ENCODE measurements around the gene DHRSX.
"Not testable (repeated sequence)": the region's sequence is repeated elsewhere in the genome, so short reads cannot be mapped to it uniquely, and the experiment has no call there.

Gene DHRSX

DNA sequence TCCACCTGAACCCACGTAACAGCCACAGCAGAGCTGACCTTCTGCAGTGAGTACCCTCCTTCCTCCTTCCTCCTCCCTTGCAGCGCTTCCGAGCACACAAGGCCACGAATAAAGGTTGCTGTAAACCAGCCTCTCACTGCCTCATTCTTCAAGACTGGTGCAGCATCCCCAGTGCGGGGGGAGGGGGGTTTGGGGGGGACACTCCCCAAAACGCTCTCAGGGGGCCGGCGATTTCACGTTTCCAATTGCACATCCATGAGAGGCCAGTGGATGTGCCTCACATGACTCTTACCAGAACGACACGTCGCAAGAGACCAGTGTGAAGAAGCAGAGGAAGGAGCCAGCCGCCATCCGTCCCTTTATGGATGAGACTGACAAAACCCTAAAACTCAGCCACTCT, 5.2 kb downstream of the DHRSX start:
- no peak for DNase-seq

DNA sequence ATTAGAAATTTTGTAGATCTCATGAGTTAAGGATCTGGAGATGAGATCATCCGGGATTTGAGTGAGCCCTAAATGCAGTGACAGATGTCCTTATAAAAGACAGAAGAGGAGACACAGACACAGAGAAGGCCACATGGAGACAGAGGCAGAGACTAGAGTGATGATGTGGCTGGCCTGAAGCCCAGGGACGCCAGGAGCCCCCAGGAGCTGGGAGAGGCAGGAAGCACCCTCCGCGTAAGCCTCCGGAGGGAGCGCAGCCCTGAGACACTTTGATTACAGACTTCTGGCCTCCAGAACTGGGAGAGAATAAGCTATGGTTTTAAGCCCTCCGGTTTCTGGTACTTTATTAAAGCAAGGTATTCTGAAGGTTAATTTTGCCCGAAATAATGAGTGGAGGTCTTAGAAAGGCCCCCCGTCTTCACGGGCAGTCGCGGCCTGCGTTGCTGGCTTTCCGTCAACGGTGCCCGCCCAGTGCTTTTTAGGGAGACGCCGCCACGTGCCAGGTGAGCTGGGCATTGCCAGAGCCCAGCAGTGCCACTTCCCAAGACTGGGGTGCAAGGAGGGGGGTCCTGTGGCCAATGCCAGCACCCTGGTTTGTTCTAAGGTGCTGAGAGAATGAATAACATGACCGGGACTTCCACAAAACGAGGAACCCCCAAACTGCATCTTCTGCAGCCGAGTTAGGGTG, 8.1 kb downstream of the DHRSX start:
- DNase-seq, result no peak

DNA sequence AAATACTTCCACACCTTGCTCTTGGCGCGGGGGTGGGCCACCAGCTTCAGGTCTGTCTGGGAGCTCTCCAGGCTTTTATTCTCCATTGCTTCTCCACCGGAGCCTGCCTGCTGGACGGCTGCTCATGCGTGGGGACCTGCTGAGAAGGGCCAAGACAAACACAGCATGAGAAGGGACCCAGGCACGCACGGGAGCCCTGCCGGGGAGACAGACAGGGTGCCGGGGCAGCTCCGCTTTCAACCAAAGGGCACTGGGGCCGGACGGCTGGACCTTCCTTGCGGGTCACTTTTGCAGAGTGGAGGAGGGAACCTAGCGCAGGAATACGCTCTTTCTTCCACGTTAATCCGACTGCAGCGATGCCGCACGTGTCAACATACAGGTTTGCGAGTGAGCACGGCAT, 10.1 kb downstream of the DHRSX start:
- no peak for DNase-seq

DNA sequence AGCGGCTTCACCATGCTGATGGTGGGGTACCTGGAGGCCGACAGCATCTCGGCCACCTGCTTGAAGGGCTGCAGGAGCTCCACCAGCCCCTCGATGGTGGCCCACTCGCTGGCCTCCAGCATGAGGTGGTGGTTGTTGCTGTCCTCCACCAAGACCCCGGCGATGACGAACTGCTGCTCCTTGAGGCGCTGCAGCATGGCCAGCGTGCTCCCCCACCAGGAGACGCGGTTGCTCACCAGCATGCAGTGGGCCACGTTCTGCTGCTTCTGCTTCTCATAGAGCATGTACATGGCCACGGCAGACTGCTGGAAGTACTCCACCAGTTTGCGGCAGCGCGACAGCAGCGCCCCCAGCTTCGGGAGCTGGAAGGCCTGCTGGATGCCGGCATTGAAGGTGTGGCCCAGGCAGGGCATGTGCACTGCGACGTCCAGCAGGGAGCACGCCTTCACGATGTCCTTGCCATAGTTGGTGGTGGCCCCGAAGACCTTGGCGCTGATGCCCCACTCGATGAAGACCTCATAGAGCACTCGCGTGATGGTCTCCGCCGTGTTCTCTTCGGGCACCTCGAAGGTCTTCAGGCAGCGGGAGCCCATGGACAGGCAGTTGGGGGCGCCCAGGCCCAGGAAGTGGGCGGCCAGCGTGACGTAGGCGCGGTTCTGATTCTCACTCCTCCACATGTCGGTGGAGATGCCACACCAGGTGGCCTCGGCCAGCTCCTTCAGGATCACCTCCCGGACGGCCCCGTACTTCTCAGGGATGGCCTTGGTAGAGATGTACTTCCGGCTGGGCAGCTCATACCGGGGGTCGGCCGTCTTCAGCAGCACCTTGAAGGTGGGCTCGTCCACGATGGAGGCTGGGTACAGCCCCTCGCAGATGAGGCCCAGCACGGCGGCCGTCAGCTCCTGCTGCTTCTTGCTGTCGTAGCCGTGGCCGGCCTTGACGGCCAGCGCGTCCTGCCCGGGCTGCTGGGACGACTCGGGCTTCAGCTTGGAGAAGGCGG, 11.0 kb downstream of the DHRSX start:
- no peak for DNase-seq

DNA sequence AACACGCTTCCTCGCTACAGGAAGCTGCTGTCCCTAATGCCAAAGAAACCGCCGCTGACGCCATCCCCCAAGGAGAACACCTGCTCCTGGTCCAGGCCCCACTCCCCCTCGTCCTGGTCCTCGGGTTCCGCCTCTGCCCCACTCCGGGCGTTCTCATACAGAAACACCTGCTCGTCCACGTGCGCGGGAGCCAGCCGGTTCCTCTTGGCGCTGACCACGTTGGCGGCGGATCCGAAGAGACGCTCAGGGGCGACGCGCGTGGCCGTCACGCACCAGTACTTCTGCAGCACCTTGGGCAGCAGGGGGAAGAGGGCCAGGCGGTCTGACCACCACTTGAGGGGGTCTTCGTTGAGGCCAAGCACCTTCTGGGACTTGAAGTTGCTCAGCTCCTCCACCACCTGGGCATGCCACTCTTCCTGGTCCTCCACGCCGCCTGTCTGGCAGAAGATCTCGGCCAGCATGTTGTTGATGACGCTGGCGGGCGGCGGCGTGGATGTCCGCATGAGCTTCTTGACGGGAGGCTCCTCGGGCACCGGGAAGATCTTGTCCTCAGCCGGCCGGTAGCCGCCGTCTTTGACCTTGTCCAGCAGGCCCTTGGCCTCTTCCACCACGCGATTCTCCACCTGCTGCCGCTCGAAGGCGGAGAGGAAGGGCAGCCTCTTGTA, 12.0 kb downstream of the DHRSX start:
- DNase-seq, result no peak

DNA sequence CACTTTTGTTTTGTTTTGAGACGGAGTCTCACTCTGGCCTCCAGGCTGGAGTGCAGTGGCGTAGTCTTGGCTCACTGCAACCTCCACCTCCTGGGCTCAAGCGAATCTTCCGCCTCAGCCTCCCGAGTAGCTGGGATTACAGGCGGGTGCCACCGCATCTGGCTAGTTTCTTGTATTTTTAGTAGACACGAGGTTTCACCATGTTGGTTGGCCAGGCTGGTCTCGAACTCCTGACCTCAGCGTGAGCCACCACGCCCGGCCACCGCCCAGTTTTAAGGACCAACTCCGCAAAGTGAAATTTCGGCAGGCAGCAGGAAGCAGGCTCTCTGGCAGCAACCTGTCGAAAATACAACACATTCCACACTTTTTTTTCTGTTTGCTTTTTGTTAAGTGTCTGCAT, 13.4 kb downstream of the DHRSX start:
- no peak for DNase-seq

DNA sequence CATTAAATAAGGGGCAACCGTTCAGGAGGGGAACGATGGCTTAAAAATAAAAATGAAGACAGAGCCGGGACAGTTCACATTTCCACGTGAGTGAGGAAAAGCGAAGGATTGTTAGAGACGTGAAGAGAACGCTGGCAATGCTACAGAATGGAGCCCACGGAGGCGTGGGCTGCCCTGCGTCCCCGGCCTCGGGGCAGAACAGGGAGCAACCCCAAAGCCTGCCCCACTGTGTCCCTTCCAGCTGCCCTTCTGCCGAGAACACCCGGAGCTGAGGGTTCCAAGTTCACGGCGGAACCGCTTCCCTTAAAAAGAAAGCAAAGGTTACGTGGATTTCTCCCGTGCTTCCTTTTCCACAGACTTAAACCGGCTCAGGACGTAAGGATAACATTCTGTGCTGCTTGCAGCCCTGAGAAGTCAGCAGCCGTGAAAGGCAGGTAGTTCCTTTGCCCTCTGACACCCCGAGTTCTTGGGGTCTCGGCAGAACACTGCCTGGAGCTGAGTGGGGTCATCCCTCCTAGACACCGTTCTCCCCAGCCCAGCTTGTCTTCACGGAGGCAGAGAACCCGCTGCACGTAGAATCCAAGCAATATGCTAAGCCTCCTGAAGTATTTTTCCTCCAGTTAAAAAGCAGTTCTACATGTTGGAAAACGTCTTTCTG, 14.2 kb downstream of the DHRSX start:
- no peak for DNase-seq

DNA sequence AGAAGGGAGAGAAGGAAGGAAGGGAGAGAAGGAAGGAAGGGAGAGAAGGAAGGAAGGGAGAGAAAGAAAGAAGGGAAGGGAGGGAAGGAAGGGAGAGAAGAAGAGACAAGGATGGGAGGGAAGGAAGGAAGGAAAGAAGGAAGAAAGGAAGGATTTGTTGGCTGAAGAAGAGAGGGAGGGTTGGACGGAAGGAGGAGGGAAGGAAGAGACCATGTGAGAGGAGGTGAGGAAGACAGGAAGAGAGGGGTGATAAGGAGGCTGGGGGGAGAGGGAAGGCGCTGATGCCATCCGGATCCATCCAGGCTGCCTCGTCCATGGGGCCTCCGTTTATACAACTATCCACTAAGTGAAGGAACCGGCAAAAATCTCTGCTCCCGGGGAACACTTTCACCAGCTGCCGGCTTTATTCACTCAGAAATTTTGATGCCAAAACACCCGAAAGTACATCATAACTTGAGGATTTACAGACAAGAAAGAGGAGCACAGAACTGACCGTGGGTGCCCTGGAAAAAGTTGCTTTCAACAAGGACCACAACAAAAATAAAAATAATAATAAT, 14.9 kb downstream of the DHRSX start:
- DNase-seq, result no peak

DNA sequence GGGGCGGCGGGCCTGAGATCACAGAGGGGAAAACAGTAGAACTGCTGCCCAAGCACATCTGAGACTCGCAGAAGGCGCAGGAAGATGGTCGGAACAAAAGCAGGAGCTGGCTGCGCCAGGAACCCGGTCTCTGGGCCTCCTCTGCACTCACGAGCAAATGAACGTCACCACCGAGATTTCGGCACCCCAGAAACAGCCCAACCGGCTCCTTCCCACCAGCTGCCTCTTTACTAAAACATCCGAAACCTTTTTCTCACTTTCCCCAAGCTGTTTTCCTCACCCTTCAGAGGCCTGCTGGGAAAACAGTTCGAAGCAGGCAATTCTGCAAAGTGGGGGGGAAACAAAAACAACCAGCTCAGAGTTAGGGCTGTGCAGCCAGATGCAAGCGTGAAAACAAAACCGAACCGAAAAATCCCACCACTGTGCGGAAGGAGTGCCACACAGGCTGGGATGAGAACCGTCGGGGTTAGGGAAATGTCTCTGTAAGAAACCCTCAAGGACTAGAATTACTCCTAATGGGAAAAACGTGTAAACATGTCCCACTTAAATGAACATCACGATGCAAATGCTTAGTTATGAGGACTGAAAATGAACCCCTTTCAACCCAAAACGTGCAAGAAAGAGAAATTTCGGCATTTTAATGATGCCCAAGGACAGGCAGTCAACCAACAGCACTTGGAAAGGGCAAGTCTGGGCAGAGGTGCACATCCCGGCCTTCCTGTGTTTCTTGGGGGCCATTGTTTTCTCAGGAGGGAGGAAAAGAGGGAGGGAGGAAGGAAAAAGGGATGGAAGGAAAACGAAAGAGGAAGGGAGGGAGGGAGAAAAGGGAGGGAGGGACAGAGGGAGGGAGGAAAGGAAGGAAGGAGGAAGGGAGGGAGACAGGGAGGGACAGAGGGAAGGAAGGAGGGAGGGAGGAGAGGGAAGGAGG, 15.8 kb downstream of the DHRSX start:
- DNase-seq, result no peak

DNA sequence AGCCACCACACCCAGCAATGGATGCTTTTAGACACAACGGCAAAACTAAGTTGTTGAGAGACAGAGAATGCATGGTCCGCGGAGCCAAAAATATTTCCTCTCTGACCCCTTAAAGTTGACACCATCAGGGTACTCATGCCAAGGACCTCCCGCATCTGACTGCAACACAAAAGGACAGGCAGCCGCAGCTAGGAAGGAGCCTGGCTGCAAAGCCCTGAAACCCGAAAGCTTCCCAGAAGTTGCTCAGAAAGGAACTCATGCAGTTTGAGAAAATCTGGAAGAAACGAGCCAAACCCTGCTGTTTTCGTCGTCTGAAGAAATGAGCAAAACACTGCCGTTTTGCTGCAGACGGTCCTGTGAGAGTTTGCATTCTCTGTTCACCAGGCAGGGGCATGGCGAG, 16.5 kb downstream of the DHRSX start:
- DNase-seq, result no peak

DNA sequence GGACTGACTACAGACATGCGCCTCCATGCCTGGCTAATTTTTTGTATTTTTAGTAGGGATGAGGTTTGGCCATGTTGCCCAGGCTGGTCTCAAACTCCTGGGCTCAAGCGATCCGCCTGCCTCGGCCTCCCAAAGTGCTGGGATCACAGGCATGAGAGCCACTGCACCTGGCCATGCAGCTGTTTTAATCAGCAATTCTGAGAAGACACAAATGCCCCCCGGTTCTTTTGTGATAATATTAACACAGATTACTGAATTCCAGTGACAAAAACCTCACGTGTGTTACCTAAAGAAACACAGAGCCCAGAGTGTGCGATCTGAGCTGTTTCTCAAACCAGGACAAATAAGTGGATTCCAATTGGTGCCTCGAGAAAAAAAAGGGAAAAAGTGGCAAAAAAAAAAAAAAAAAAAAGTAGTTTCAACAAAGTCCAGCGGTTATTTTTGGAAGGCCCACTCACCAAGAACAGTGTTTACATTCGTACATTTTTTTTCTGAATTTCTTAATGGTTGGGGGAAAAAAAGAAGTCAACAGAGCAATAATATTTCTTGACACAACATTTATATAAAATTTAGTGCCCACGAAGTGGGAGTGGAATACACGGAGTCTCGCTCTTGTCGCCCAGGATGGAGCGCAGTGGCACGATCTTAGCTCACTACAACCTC, 17.2 kb downstream of the DHRSX start:
- no peak for DNase-seq

DNA sequence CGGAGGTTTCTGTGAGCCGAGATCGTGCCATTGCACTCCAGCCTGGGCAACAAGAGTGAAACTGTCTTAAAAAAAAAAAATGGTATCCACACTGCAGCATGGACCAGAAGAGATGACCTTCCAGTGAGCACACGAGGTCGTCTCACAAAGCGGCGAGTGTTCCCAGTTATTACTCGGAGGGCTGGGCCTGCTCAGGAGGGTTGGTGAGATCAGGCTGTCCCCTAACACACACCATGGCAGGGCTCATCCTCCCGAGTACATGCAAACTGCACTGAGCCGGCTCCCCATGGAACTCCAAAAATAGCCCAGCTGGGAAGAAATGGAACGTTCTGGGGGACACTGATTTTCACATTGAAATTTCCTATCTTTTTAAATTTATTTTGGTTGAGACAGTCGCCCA, 19.2 kb downstream of the DHRSX start:
- not testable (repeated sequence) for DNase-seq

DNA sequence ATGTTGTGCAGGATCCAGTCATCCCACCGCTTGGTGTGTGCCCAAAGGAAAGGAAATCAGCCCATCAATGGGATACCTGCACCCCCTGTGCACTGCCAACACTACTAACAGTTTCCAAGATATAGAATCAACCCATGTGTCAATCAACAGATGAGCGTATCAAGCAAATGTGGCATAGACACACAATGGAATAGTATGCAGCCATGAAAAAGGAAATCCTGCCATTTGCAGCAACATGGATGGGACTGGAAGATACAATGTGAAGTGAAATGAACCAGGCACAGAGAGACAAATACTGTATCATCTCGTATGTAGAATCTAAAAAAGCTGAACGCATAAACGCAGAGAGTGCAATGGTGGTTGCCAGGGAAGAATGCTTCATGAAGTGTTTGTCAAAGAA, 20.8 kb downstream of the DHRSX start:
- not testable (repeated sequence) for DNase-seq

DNA sequence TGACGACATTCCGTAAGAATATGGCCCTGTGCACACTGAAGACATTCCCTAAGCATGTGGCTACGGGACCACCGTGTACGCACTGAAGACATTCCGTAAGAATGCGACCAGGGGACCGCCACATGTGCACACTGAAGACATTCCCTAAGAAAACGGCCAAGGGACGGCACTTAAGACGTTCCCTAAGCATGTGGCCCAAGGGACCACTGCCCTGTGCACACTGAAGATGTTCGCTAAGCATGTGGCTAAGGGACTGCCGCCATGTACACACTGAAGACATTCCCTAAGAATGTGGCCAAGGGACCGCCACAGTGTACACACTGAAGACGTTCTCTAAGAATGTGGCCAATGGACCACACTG, 21.4 kb downstream of the DHRSX start:
- DNase-seq, result no peak

DNA sequence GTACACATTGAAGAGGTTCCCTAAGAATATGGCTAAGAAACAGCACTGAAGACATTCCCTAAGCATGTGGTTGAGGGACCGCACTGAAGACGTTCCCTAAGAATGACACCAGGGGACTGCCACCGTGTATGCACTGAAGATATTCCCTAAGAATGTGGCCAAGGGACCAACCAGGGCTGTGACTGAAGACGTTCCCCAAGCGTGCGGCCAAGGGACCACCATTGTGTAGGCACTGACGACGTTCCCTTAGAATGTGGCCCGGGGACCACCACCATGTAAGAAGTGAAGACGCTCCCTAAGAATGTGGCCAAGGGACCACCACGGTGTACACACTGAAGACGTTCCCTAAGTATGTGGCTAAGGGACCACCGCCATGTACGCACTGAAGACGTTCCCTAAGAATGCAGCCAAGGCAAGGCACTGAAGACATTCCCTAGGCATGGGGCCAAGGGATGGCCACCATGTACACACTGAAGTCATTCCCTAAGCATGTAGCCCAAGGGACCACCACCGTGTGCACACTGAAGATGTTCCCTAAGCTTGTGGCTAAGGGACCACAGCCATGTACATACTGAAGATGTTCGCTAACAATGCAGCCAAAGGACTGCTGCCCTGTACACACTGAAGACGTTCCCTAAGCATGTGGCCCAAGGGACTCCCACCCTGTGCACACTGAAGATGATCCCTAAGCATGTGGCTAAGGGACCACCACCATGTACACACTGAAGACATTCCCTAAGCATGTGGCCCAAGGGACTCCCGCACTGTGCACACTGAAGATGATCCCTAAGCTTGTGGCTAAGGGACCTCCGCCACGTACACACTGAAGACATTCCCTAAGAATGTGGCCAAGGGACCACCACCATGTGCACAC, 22.0 kb downstream of the DHRSX start:
- DNase-seq, result no peak

DNA sequence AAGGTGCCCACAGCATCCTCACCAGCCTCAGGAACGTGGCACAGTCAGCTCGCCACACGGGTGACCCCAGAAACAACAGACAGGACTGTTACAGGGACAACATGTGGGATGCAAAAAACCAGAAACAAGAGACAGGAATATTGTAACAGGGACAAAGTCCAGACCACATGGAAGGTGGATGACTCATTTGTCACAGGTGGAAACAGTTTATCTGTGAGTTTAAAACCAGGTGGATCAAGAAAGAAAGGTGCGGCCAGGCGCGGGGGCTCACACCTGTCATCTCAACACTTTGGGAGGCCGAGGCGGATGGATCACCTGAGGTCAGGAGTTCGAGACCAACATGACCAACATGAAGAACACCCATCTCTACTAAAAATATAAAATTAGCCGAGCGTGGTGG, 23.5 kb downstream of the DHRSX start:
- not testable (repeated sequence) for DNase-seq

DNA sequence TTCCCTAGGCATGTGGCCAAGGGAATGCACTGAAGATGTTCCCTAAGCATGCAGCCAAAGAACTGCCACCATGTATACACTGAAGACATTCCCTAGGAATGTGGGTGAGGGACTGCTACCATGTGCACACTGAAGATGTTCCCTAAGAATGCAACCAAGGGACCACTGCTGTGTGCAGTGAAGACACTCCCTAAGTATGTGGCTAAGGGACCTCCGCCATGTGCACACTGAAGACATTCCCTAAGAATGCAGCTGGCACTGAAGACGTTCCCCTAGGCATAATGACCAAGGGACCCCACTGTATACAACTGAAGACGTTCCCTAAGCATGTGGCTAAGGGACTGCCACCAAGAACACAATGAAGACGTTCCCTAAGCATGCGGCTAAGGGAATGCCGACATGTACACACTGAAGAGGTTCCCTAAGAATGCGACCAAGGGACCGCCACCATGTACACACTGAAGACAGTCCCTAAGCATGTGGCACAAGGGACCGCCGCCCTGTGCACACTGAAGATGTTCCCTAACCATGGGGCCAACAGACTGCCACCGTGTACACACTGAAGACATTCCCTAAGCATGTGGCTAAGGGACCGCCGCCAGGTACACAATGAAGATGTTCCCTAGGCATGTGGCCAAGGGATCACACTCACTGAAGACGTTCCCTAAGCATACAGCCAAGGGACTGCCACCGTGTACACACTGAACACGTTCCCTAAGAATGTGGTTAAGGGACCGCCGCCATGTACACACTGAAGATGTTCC, 25.6 kb downstream of the DHRSX start:
- DNase-seq, result no peak

DNA sequence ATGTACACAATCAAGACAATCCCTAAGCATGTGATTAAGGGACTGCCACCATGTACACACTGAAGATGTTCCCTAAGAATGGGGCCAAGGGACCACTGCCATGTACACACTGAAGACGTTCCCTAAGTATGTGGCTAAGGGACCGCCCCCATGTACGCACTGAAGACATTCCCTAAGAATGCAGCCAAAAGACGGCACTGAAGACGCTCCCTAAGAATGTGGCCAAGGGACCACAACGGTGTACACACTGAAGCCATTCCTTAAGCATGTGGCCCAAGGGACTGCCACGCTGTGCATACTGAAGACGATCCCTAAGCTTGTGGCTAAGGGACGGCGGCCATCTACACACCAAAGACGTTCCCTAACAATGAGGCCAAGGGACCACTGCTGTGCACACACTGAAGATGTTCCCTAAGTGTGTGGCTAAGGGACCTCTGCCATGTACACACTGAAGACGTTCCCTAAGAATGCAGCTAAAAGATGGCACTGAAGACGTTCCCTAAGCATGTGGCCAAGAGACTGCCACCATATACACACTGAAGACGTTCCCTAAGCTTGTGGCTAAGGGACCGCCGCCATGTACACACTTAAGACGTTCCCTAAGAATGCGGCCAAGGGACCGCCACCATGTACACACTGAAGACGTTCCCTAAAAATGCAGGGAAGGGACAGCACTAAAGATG, 26.4 kb downstream of the DHRSX start:
- no peak for DNase-seq

DNA sequence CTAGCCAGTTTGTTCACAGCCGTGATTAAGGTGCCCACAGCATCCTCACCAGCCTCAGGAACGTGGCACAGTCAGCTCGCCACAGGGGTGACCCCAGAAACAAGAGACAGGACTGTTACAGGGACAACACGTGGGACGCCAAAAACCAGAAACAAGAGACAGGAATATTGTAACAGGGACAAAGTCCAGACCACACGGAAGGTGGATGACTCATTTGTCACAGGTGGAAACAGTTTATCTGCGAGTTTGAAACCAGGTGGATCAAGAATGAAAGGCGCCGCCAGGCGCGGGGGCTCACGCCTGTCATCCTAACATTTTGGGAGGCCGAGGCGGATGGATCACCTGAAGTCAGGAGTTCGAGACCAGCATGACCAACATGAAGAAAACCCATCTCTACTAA, 27.7 kb downstream of the DHRSX start:
- DNase-seq, result not testable (repeated sequence)
